H9 (cell line): ENCODE measurements around the gene EPB41L1. TPM values are rescaled to one million over a fixed set of nuclear protein-coding genes. Genes with fewer than 3 reads are reported as not detected.

ENCODE experiments used
- DNase-seq: peaks from one replicate; pipeline ENCODE4 v3.0.0-alpha.2; 2017
- H2AFZ ChIP-seq: one replicate; pipeline ENCODE4 v1.6.1; 2013; ENCODE audit warnings: mild to moderate bottlenecking, low read length, control low read depth, moderate library complexity
- H2AK5ac ChIP-seq: 2 replicates; pipeline ENCODE4 v1.6.1; 2013; ENCODE audit warnings: low read length, control low read depth, mixed read lengths; ENCODE audit not compliant: insufficient read length
- H2BK120ac ChIP-seq: one replicate; pipeline ENCODE4 v1.6.1; 2013; ENCODE audit warnings: low read depth, mild to moderate bottlenecking, low read length, control low read depth, inconsistent platforms; ENCODE audit not compliant: poor library complexity, severe bottlenecking
- H2BK12ac ChIP-seq: 2 replicates; pipeline ENCODE4 v1.6.1; 2013; ENCODE audit warnings: low read length, control low read depth, mixed read lengths, low read depth; ENCODE audit not compliant: insufficient read length
- H2BK15ac ChIP-seq: 2 replicates; pipeline ENCODE4 v1.6.1; 2013; ENCODE audit warnings: low read depth, low read length, control low read depth
- H2BK20ac ChIP-seq: one replicate; pipeline ENCODE4 v1.6.1; 2013; ENCODE audit warnings: low read depth, mild to moderate bottlenecking, low read length, control low read depth, inconsistent platforms; ENCODE audit not compliant: poor library complexity, severe bottlenecking
- H2BK5ac ChIP-seq: 2 replicates; pipeline ENCODE4 v1.6.1; 2013; ENCODE audit warnings: low read length, control low read depth, mixed read lengths; ENCODE audit not compliant: insufficient read length
- H3K14ac ChIP-seq: 2 replicates; pipeline ENCODE4 v1.6.1; 2013; ENCODE audit warnings: low read length, control low read depth; ENCODE audit not compliant: insufficient read depth
- H3K18ac ChIP-seq: 2 replicates; pipeline ENCODE4 v1.6.1; 2013; ENCODE audit warnings: low read depth, mild to moderate bottlenecking, mixed read lengths, low read length, control low read depth; ENCODE audit not compliant: insufficient read length
- H3K23ac ChIP-seq: 2 replicates; pipeline ENCODE4 v1.6.1; 2013; ENCODE audit warnings: low read length, control low read depth, mixed read lengths, low read depth; ENCODE audit not compliant: insufficient read length
- H3K23me2 ChIP-seq: 2 replicates; pipeline ENCODE4 v1.6.1; 2013; ENCODE audit warnings: low read depth, mild to moderate bottlenecking, mixed read lengths, low read length, control low read depth; ENCODE audit not compliant: insufficient read length, poor library complexity, severe bottlenecking
- H3K27ac ChIP-seq: 2 replicates; pipeline ENCODE4 v1.5.1; 2013; ENCODE audit warnings: low read length, control low read depth, mixed read lengths, low read depth; ENCODE audit not compliant: insufficient read length
- H3K27me3 ChIP-seq: 2 replicates; pipeline ENCODE4 v1.6.1; 2013; ENCODE audit warnings: low read length, control low read depth, inconsistent platforms; ENCODE audit not compliant: insufficient read depth
- H3K4ac ChIP-seq: 2 replicates; pipeline ENCODE4 v1.6.1; 2013; ENCODE audit warnings: low read depth, mild to moderate bottlenecking, control low read depth, inconsistent platforms, low read length, moderate library complexity
- H3K4me1 ChIP-seq: 2 replicates; pipeline ENCODE4 v1.6.1; 2013; ENCODE audit warnings: low read length, control low read depth, inconsistent platforms; ENCODE audit not compliant: insufficient read depth
- H3K4me2 ChIP-seq: 2 replicates; pipeline ENCODE4 v1.6.1; 2013; ENCODE audit warnings: low read length, control low read depth, mixed read lengths; ENCODE audit not compliant: insufficient read length, insufficient read depth
- H3K56ac ChIP-seq: 2 replicates; pipeline ENCODE4 v1.6.1; 2013; ENCODE audit warnings: low read depth, mild to moderate bottlenecking, mixed read lengths, low read length, control low read depth; ENCODE audit not compliant: insufficient read length
- H3K79me1 ChIP-seq: 2 replicates; pipeline ENCODE4 v1.6.1; 2013; ENCODE audit warnings: low read depth, mild to moderate bottlenecking, moderate library complexity, low read length, control low read depth, inconsistent platforms; ENCODE audit not compliant: insufficient read depth, poor library complexity, severe bottlenecking
- H3K79me2 ChIP-seq: 2 replicates; pipeline ENCODE4 v1.6.1; 2013; ENCODE audit warnings: low read length, control low read depth, inconsistent platforms; ENCODE audit not compliant: insufficient read depth
- H3K9ac ChIP-seq: 2 replicates; pipeline ENCODE4 v1.6.1; 2013; ENCODE audit warnings: low read length, control low read depth, mixed read lengths; ENCODE audit not compliant: insufficient read length; ENCODE audit errors: extremely low read depth
- H3K9me3 ChIP-seq: one replicate; pipeline ENCODE4 v1.6.1; 2013; ENCODE audit warnings: low read depth, low read length, inconsistent platforms; ENCODE audit not compliant: control insufficient read depth
- H3T11ph ChIP-seq: one replicate; pipeline ENCODE4 v1.6.1; 2013; ENCODE audit warnings: mild to moderate bottlenecking, low read length, control low read depth, inconsistent platforms
- H4K20me1 ChIP-seq: one replicate; pipeline ENCODE4 v1.6.1; 2013; ENCODE audit not compliant: control insufficient read depth, insufficient read length, insufficient read depth
- H4K5ac ChIP-seq: 2 replicates; pipeline ENCODE4 v1.6.1; 2013; ENCODE audit warnings: low read depth, mild to moderate bottlenecking, mixed read lengths, low read length, control low read depth; ENCODE audit not compliant: insufficient read length
- H4K8ac ChIP-seq: replicated peaks from 2 replicates; pipeline ENCODE4 v1.6.1; 2013; ENCODE audit warnings: low read length, control low read depth, mixed read lengths, low read depth; ENCODE audit not compliant: insufficient read length
- H4K91ac ChIP-seq: 2 replicates; pipeline ENCODE4 v1.6.1; 2013; ENCODE audit warnings: low read depth, mild to moderate bottlenecking, moderate library complexity, mixed read lengths, low read length, control low read depth; ENCODE audit not compliant: insufficient read length
- H3K27ac Mint-ChIP-seq, 3 experiments: 2 replicates in 2 of 3; 3 replicates in 1 of 3; pipeline ENCODE4 v1.8.0; 2020 to 2021; ENCODE audit warnings: mixed read lengths in 3 of 3, mild to moderate bottlenecking in 1 of 3, moderate library complexity in 1 of 3
- H3K27me3 Mint-ChIP-seq: 2 replicates; pipeline ENCODE4 v1.8.0; 2021; ENCODE audit warnings: low read depth, mild to moderate bottlenecking, moderate library complexity, mixed read lengths
- H3K36me3 Mint-ChIP-seq, 3 experiments: 2 replicates in 2 of 3; 3 replicates in 1 of 3; pipeline ENCODE4 v1.8.0; 2020 to 2021; ENCODE audit warnings: low read depth in 3 of 3, mixed read lengths in 3 of 3; ENCODE audit not compliant: insufficient read depth in 1 of 3
- H3K4me1 Mint-ChIP-seq, 2 experiments: 2 replicates each; pipeline ENCODE4 v1.8.0; 2020; ENCODE audit warnings: mixed read lengths in 2 of 2
- H3K4me3 Mint-ChIP-seq, 2 experiments: 2 replicates in 1 of 2; 3 replicates in 1 of 2; pipeline ENCODE4 v1.8.0; 2020 to 2021; ENCODE audit warnings: mild to moderate bottlenecking in 2 of 2, mixed read lengths in 2 of 2, moderate library complexity in 1 of 2
- H3K9me3 Mint-ChIP-seq, 2 experiments: 2 replicates in 1 of 2; 3 replicates in 1 of 2; pipeline ENCODE4 v1.8.0; 2020; ENCODE audit warnings: mild to moderate bottlenecking in 2 of 2, mixed read lengths in 2 of 2, moderate library complexity in 1 of 2
- WGBS: extraction: QIAGEN DNeasy Blood & Tissue Kit; methylation state at CpG from one replicate; pipeline ENCODE4 v1.1.7; 2013; ENCODE audit warnings: missing lambda C conversion rate, low lambda C conversion rate, mixed read lengths; ENCODE audit not compliant: insufficient read length; ENCODE audit errors: extremely low coverage; 5-methylcytosine and 5-hydroxymethylcytosine counted together
- total RNA-seq: library from RNA; stranded (reverse); gene quantifications from 2 replicates; pipeline ENCODE4 v1.2.1, GENCODE V29; 2021
- TF ChIP-seq, protein P1 (sequence below): fragments of 200-600 bp; sonication (generic); conservative IDR thresholded peaks from 3 replicates; pipeline ENCODE4 v1.8.0; 2021; ENCODE audit warnings: antibody characterized with exemption, mild to moderate bottlenecking

EPB41L1 gene
- total RNA-seq, 1 experiment from 2014 or later: 31.1 TPM

DNA sequence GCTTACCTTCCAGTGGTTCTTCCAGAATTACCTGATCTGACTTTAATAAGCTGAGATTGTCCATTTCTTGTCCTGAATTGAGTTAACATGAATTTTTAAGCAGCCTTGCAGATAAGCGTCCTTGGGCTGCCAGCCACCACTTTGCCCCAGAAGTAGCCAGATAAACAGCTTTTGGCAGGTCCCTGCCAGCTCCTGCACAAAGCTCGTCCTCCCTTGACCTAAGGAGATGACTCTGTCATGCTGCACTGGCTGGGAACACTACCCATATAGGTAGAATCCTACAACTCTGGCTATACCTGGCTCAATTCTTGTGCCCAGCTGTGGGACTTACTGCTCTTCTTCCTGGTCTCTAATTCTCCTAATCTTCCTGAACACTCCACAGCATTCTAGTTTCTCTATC, 42.1 kb downstream of the EPB41L1 start:
- H3K9me3 ChIP-seq: no peaks in the 10 kb centered on the region
- no peak overlapping the region for H2BK120ac ChIP-seq
- H3K4me2 ChIP-seq: no peak overlapping the region
- Mint-ChIP-seq H3K36me3 (no peaks in the 10 kb centered on the region; a peak in 3 of 7 replicates), H3K9me3 (peaks cover 0 to 1% of the 10 kb centered on the region in 2 experiments; a peak in 1 of 5 replicates), H3K4me3 (no peak overlapping the region), H3K4me1 (0 out of 4 replicates have a peak, but pooled peaks cover 0 to 5% of the 10 kb centered on the region in 2 experiments), H3K27ac (no peak overlapping the region), H3K27me3 (no peaks in the 10 kb centered on the region; the same call in 1 of the 2 replicates)
- H3K27me3 ChIP-seq: no peaks in the 10 kb centered on the region
- no peak overlapping the region for H4K91ac ChIP-seq
- TF ChIP-seq, protein P1, sequence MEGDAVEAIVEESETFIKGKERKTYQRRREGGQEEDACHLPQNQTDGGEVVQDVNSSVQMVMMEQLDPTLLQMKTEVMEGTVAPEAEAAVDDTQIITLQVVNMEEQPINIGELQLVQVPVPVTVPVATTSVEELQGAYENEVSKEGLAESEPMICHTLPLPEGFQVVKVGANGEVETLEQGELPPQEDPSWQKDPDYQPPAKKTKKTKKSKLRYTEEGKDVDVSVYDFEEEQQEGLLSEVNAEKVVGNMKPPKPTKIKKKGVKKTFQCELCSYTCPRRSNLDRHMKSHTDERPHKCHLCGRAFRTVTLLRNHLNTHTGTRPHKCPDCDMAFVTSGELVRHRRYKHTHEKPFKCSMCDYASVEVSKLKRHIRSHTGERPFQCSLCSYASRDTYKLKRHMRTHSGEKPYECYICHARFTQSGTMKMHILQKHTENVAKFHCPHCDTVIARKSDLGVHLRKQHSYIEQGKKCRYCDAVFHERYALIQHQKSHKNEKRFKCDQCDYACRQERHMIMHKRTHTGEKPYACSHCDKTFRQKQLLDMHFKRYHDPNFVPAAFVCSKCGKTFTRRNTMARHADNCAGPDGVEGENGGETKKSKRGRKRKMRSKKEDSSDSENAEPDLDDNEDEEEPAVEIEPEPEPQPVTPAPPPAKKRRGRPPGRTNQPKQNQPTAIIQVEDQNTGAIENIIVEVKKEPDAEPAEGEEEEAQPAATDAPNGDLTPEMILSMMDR: no peak
- H2BK15ac ChIP-seq: no peak overlapping the region
- no peak overlapping the region for H4K8ac ChIP-seq
- no peak overlapping the region for H2AFZ ChIP-seq
- no peak overlapping the region for H3K23ac ChIP-seq
- H2BK5ac ChIP-seq: no peak overlapping the region
- WGBS: no CpG with 5 or more reads among the region's 2 CpGs
- no peak overlapping the region for H2AK5ac ChIP-seq
- no peak overlapping the region for H3T11ph ChIP-seq
- no peak overlapping the region for H3K14ac ChIP-seq
- no peak overlapping the region for H4K5ac ChIP-seq
- no peak for DNase-seq
- H3K4ac ChIP-seq: no peak overlapping the region
- no peak overlapping the region for H3K9ac ChIP-seq
- H2BK20ac ChIP-seq: no peak overlapping the region
- H3K56ac ChIP-seq: no peak overlapping the region
- H3K79me2 ChIP-seq: no peaks in the 10 kb centered on the region
- H3K4me1 ChIP-seq: no peaks in the 10 kb centered on the region
- H2BK12ac ChIP-seq: no peak overlapping the region
- no peak overlapping the region for H3K27ac ChIP-seq
- H3K18ac ChIP-seq: no peak overlapping the region
- no peaks in the 10 kb centered on the region for H4K20me1 ChIP-seq
- H3K23me2 ChIP-seq: no peaks in the 10 kb centered on the region
- H3K79me1 ChIP-seq: no peaks in the 10 kb centered on the region
